ENCODE data around the gene RRAGC.

The RRAGC gene

GRCh38 chr1:38859561-38860453 is at the start of gene RRAGC:
TSS of gene RRAGC (minus strand) at chr1:38859772. CDS start at chr1:38859646, 126 bp downstream.
- DNase-seq (ENCODE audit: low read depth in 2 of 2), result peak; percentile 98 to 99

DNA sequence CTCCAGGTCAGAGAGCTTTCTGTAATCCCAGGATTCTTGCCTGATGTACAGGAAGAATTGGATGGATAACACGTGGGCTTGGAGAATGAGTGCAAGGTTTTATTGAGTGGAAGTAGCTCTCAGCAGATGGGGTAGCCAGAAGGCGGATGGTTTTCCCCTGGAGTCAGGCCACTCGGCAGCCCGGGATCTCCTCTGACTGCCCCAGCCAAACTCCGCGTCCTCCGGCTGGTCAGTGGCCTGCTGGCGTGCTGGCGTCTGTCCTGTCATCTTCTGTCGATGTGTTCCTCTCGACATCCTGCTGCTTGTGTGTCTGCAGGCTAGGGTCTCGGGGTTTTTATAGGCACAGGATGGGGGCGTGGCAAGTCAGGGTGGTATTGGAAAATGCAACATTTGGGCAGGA is 49.2 kb upstream of the RRAGC start:
- DNase-seq (ENCODE audit: low read depth in 2 of 2), result no peak

DNA sequence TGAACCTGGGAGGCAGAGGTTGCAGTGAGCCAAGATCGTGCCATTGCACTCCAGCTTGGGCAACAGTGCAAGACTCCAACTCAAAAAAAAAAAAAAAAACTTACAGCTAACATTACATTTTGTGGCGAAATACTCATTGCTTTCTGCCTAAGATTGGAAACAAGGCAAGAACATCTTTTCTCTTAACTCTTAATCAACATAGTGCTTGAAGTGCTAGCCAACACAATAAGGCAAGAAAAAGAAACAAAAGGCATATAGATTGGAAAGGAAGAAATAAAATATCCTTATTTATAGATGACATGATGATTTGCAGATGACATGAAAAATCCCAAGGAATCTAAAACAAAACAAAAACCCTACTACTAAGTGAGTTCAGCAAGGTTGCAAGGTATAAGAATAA is 46.4 kb upstream of the RRAGC start:
- no peak for DNase-seq (ENCODE audit: low read depth in 2 of 2)

GRCh38 chr1:38899560-38899959 is 40.0 kb upstream of the RRAGC start:
- no peak for DNase-seq (ENCODE audit: low read depth in 2 of 2)

- DNase-seq (ENCODE audit: low read depth in 2 of 2), result no peak
Measured at GRCh38 chr1:38898653-38899230, 39.2 kb upstream of the RRAGC start.

GRCh38 chr1:38896169-38896568 is 36.6 kb upstream of the RRAGC start:
- DNase-seq (ENCODE audit: low read depth in 2 of 2), result no peak

- DNase-seq (ENCODE audit: low read depth in 2 of 2), result no peak
Measured at GRCh38 chr1:38892976-38893375, 33.4 kb upstream of the RRAGC start.

- DNase-seq (ENCODE audit: low read depth in 2 of 2), result no peak
Measured at GRCh38 chr1:38891753-38892152, 32.2 kb upstream of the RRAGC start.

GRCh38 chr1:38889589-38889988 is 30.0 kb upstream of the RRAGC start:
- DNase-seq (ENCODE audit: low read depth in 2 of 2), result no peak

- no peak for DNase-seq (ENCODE audit: low read depth in 2 of 2)
Measured at GRCh38 chr1:38888423-38889333, 29.1 kb upstream of the RRAGC start.

- DNase-seq (ENCODE audit: low read depth in 2 of 2), result no peak
Measured at GRCh38 chr1:38885092-38885491, 25.5 kb upstream of the RRAGC start.

- no peak for DNase-seq (ENCODE audit: low read depth in 2 of 2)
Measured at GRCh38 chr1:38881487-38881886, 21.9 kb upstream of the RRAGC start, which contains the start of gene GJA9. TSS of gene GJA9 (minus strand) at chr1:38881587. CDS start at chr1:38876098, 5,489 bp downstream.

GRCh38 chr1:38875811-38876210 is 16.2 kb upstream of the RRAGC start:
- no peak for DNase-seq (ENCODE audit: low read depth in 2 of 2)

DNA sequence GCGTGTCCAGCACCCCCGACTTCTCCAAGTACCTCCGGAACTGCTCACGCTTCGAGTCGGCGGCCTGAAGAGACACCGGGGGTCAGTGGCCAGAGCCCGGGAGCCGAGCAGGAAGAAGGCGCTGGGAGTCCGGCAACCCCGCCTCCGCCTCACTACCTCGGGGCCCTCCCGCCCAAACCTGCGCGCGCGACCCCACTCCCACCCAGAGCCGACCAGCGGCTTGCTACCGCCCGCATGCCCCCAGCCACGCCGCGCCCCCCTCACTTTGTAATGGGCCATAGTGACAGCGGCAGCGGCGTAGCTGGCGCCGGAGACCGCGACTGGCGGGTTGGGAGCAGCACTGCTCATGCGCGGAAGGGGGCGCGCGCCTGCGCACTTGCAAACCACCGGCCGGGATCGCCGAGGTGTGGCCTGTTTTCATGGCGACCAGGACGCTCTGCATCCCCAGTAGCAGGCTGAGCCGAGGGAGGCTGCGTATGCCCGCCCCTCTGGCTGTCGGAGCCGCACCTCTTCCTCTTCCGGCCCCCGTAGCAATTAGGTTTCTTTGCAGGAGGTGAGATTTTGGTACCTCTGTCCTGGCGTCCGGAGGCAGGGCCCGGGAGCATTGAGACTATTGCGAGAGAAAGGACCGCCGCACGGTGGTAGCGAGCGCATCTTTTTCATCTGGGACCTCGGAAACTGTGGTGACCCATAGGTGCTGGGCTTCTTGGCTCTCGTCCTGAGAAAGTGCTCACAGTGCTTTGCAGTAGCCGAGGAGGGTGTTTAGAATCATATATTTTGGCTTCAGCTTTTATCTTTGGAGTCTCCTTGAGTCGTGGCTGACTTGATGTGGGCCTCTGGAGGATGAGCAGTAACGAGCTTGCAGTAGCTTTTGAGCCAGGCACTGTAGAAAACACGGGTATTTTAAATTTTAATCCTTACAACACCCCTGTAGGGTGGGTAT is 13.7 kb upstream of the RRAGC start, which contains the start of gene MYCBP:
Gene MYCBP (minus strand): TSS at position 322 of the 943 bp plus-strand sequence. CDS start 43 bp downstream, at position 279.
- DNase-seq (ENCODE audit: low read depth in 2 of 2), result peak; percentile 87 to 94

DNA sequence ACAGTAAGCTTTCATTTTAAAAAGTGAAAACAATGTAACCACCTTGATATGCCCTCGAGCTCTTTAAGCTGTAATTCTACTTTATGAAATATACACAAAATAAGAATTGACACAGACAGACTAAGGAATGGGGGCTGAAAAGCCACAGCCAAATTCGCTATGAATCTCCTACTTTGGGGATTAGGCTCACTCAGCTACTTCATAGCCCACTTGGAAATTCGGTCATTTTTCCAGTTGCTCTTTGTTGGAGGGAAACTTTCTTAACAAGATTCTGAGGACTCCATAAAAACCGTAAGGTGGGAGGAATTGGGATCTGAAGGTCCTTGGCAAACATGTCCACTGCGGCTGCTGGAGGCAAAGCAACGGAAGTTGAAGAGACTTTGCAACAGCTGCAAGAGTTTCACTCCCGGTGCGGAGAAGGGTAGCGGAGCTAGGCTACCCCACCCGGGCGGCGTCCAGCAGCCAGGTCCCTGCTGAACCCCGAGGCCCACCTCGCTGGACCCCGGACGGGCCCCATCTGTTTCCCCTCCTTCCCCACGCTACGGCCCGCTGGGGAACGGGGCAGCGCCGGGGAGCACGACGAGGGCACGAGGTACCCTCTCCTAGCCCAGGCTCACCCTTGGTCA is 12.9 kb upstream of the RRAGC start:
- peak in 1 of 2 donors; percentile 8 for DNase-seq (ENCODE audit: low read depth in 2 of 2)

- DNase-seq (ENCODE audit: low read depth in 2 of 2), result no peak
Measured at GRCh38 chr1:38870996-38871395, 11.4 kb upstream of the RRAGC start.

DNA sequence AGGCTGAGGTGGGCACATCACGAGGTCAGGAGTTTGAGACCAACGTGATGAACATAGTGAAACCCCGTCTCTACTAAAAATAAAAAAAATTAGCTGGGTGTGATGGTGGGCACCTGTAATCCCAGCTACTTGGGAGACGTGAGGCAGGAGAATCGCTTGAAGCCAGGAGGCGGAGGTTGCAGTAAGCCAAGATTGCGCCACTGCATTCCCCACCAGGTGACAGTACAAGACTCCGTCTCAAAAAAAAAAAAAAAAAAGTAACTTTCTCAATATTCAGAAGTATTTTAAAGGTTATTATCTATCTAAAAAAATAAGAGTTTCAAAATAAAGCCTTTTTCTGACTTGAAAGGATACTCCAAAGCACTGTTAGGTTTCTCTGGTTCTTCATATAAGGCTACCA is 7.6 kb upstream of the RRAGC start:
- DNase-seq (ENCODE audit: low read depth in 2 of 2), result no peak

DNA sequence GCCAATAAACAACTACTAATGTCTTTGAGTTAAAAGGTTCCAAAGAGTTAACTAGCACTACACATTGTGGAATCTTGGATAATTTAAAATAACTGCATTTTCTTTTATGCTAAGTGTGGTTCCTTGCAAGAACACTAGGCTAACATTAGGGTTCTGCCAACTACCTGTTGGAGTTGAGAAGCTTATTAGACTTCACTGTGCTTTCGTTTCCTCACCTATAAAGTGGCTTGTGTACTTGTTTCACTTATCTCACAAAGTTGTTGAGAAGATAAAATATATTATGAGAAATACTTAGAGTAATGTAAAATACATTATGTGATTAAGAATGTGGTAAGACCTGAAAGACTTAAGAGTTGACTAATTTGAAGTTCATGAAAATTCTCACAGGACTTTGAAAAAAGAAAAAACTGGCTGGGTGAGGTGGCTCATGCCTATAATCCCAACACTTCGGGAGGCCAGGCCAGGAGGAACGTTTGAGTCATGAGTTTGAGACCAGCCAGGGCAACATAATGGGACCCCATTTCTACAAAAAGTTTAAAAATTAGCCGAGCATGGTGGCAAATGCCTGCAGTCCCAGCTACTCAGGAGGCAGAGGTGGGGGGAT is 5.6 kb upstream of the RRAGC start:
- no peak for DNase-seq (ENCODE audit: low read depth in 2 of 2)

GRCh38 chr1:38860454-38860795 is 853 bp upstream of the RRAGC start:
- no peak for DNase-seq (ENCODE audit: low read depth in 2 of 2)
